ENCODE measurements around the gene SPAG5. TPM values are rescaled to one million over a fixed set of nuclear protein-coding genes. Genes with fewer than 3 reads are reported as not detected.
"Not testable (repeated sequence)": the region's sequence is repeated elsewhere in the genome, so short reads cannot be mapped to it uniquely, and the experiment has no call there.

SPAG5 gene
- total RNA-seq, 3 donors from 2014 or later (not counting 1 experiment from before 2014, with no cell fraction given), result 18.0 to 19.6 (median 19.3) TPM

GRCh38 chr17:28612936-28613872, 14.4 kb upstream of the SPAG5 start:
- intact Hi-C loops (cut with micrococcal nuclease), result loop anchor here (1.0 kb wide), 1 partner anchor 119 kb away; no protein-coding TSS in a partner anchor
- no peaks in the 10 kb centered on the region for H3K4me1 ChIP-seq (ENCODE audit: control insufficient read depth, insufficient read depth, low read length)
- peak; percentile 72 for TF ChIP-seq CTCF (IDR thresholded peaks at IDR 0.05)
- no peaks in the 10 kb centered on the region for H3K27me3 ChIP-seq (ENCODE audit: control insufficient read depth, insufficient read depth, low read length)
- Mint-ChIP-seq H3K27me3 (ENCODE audit: low read depth in 2 of 2) (no peaks in the 10 kb centered on the region), H3K9me3 (no peaks in the 10 kb centered on the region), H3K27ac (peak overlapping the region; percentile 14 to 59), H3K4me3 (no peak overlapping the region), H3K36me3 (peaks cover 9% of the 10 kb centered on the region), H3K4me1 (no peaks in the 10 kb centered on the region)
- H3K4me3 ChIP-seq (ENCODE audit: low read length), result no peak overlapping the region
- no peak overlapping the region for H3K27ac ChIP-seq (ENCODE audit: low read length)
- peak; percentile 23 to 68 for DNase-seq
- no peaks in the 10 kb centered on the region for H3K9me3 ChIP-seq (ENCODE audit: control insufficient read depth, insufficient read depth, low read length)
- peak; percentile 46 to 68 (median 66) for ATAC-seq
- peaks cover 43% of the 10 kb centered on the region for H3K36me3 ChIP-seq (ENCODE audit: control insufficient read depth, insufficient read depth, low read length)
- 94% methylated on average over 5 of the region's 6 CpGs for WGBS (ENCODE audit: insufficient coverage)

- TF ChIP-seq CTCF (IDR thresholded peaks at IDR 0.05), result no peak
- H3K27me3 Mint-ChIP-seq (ENCODE audit: low read depth in 2 of 2), result no peaks in the 10 kb centered on the region
- Histone ChIP-seq H3K27ac (ENCODE audit: low read length) (no peak overlapping the region), H3K4me3 (ENCODE audit: low read length) (no peak overlapping the region), H3K36me3 (ENCODE audit: control insufficient read depth, insufficient read depth, low read length) (peaks cover 38% of the 10 kb centered on the region), H3K27me3 (ENCODE audit: control insufficient read depth, insufficient read depth, low read length) (no peaks in the 10 kb centered on the region), H3K9me3 (ENCODE audit: control insufficient read depth, insufficient read depth, low read length) (no peaks in the 10 kb centered on the region), H3K4me1 (ENCODE audit: control insufficient read depth, insufficient read depth, low read length) (no peaks in the 10 kb centered on the region)
- H3K4me3 Mint-ChIP-seq, result no peak overlapping the region
- WGBS (ENCODE audit: insufficient coverage), result 33% methylated on average over 2 of the region's 2 CpGs
- peaks cover 9% of the 10 kb centered on the region for H3K36me3 Mint-ChIP-seq
- intact Hi-C loops (cut with micrococcal nuclease), result no loop called here
- ATAC-seq, result no peak
- no peaks in the 10 kb centered on the region for H3K9me3 Mint-ChIP-seq
- no peaks in the 10 kb centered on the region for H3K4me1 Mint-ChIP-seq
- DNase-seq, result no peak
- H3K27ac Mint-ChIP-seq, result peak overlapping the region in 1 of 2 donors; percentile 24
These were observed 13.7 kb upstream of the SPAG5 start for GRCh38 chr17:28612531-28612930.

- Mint-ChIP-seq H3K27ac (peak overlapping the region in 1 of 2 donors; percentile 10), H3K27me3 (ENCODE audit: low read depth in 2 of 2) (no peaks in the 10 kb centered on the region), H3K4me3 (no peak overlapping the region), H3K36me3 (no peaks in the 10 kb centered on the region), H3K4me1 (no peaks in the 10 kb centered on the region), H3K9me3 (no peaks in the 10 kb centered on the region)
- TF ChIP-seq CTCF (IDR thresholded peaks at IDR 0.05), result no peak
- no peak overlapping the region for H3K27ac ChIP-seq (ENCODE audit: low read length)
- H3K36me3 ChIP-seq (ENCODE audit: control insufficient read depth, insufficient read depth, low read length), result peaks cover 16% of the 10 kb centered on the region
- ATAC-seq (no peak), DNase-seq (no peak)
- no peaks in the 10 kb centered on the region for H3K4me1 ChIP-seq (ENCODE audit: control insufficient read depth, insufficient read depth, low read length)
- H3K4me3 ChIP-seq (ENCODE audit: low read length), result no peak overlapping the region
- intact Hi-C loops (cut with micrococcal nuclease), result no loop called here
- H3K27me3 ChIP-seq (ENCODE audit: control insufficient read depth, insufficient read depth, low read length), result no peaks in the 10 kb centered on the region
- no peaks in the 10 kb centered on the region for H3K9me3 ChIP-seq (ENCODE audit: control insufficient read depth, insufficient read depth, low read length)
- 96% methylated on average over 8 of the region's 8 CpGs for WGBS (ENCODE audit: insufficient coverage)
These were observed 11.6 kb upstream of the SPAG5 start for GRCh38 chr17:28610376-28610775.

GRCh38 chr17:28604031-28604430, 5.2 kb upstream of the SPAG5 start:
- H3K27ac Mint-ChIP-seq; ATAC-seq; H3K4me3 Mint-ChIP-seq; H3K9me3 Mint-ChIP-seq; H3K27me3 ChIP-seq (ENCODE audit: control insufficient read depth, insufficient read depth, low read length); H3K27me3 Mint-ChIP-seq (ENCODE audit: low read depth in 2 of 2); H3K9me3 ChIP-seq (ENCODE audit: control insufficient read depth, insufficient read depth, low read length); H3K4me1 Mint-ChIP-seq; H3K36me3 Mint-ChIP-seq; H3K4me3 ChIP-seq (ENCODE audit: low read length); DNase-seq; H3K36me3 ChIP-seq (ENCODE audit: control insufficient read depth, insufficient read depth, low read length); H3K27ac ChIP-seq (ENCODE audit: low read length); intact Hi-C loops (cut with micrococcal nuclease): not testable (repeated sequence)
- 92% methylated on average over 8 of the region's 31 CpGs for WGBS (ENCODE audit: insufficient coverage)
- peaks cover 13% of the 10 kb centered on the region for H3K4me1 ChIP-seq (ENCODE audit: control insufficient read depth, insufficient read depth, low read length)
